Measurements from ENCODE around the gene MTX3. TPM values are rescaled to one million over a fixed set of nuclear protein-coding genes. Genes with fewer than 3 reads are reported as not detected.

The MTX3 gene
- total RNA-seq, 2 donors from 2014 or later, result 25.4 to 35.2 TPM

- Mint-ChIP-seq H3K27ac (no peak overlapping the region), H3K4me1 (no peaks in the 10 kb centered on the region), H3K36me3 (ENCODE audit: low read depth) (no peaks in the 10 kb centered on the region), H3K9me3 (no peaks in the 10 kb centered on the region), H3K27me3 (peaks cover 4% of the 10 kb centered on the region), H3K4me3 (no peak overlapping the region)
- ATAC-seq (replicated peaks), result no peak
Observed at GRCh38 chr5:79999722-80000121, 8.7 kb upstream of the MTX3 start.

- Mint-ChIP-seq H3K4me1 (no peaks in the 10 kb centered on the region), H3K9me3 (no peaks in the 10 kb centered on the region), H3K36me3 (ENCODE audit: low read depth) (peaks cover 21% of the 10 kb centered on the region), H3K27ac (no peak overlapping the region), H3K27me3 (peaks cover 4% of the 10 kb centered on the region), H3K4me3 (peak overlapping the region; percentile 82)
- ATAC-seq (replicated peaks), result no peak
Observed at GRCh38 chr5:79992891-79993657, 2.0 kb upstream of the MTX3 start.

- Mint-ChIP-seq H3K27ac (peak overlapping the region; percentile 97), H3K4me3 (peak overlapping the region; percentile 82), H3K9me3 (no peaks in the 10 kb centered on the region), H3K36me3 (ENCODE audit: low read depth) (peaks cover 50% of the 10 kb centered on the region), H3K27me3 (peaks cover 1% of the 10 kb centered on the region), H3K4me1 (no peaks in the 10 kb centered on the region)
- ATAC-seq (replicated peaks), result peak; percentile 84
Observed at GRCh38 chr5:79990205-79990597, 861 bp downstream of the MTX3 start.

- Mint-ChIP-seq H3K4me3 (peak overlapping the region; percentile 54), H3K36me3 (ENCODE audit: low read depth) (peaks cover 89% of the 10 kb centered on the region), H3K27ac (peak overlapping the region; percentile 53), H3K9me3 (no peaks in the 10 kb centered on the region), H3K27me3 (no peaks in the 10 kb centered on the region), H3K4me1 (peaks cover 24% of the 10 kb centered on the region)
- no peak for ATAC-seq (replicated peaks)
Observed at GRCh38 chr5:79986260-79986659, 4.8 kb downstream of the MTX3 start.

GRCh38 chr5:79985288-79985687 is 5.8 kb downstream of the MTX3 start:
- H3K27ac Mint-ChIP-seq, result peak overlapping the region; percentile 92
- H3K4me3 Mint-ChIP-seq, result peak overlapping the region; percentile 23
- no peak for ATAC-seq (replicated peaks)
- H3K4me1 Mint-ChIP-seq, result peaks cover 24% of the 10 kb centered on the region
- H3K27me3 Mint-ChIP-seq, result no peaks in the 10 kb centered on the region
- H3K36me3 Mint-ChIP-seq (ENCODE audit: low read depth), result peaks cover 96% of the 10 kb centered on the region
- no peaks in the 10 kb centered on the region for H3K9me3 Mint-ChIP-seq

- peak; percentile 47 for ATAC-seq (replicated peaks)
- Mint-ChIP-seq H3K27ac (peak overlapping the region; percentile 92), H3K9me3 (no peaks in the 10 kb centered on the region), H3K4me1 (peaks cover 24% of the 10 kb centered on the region), H3K4me3 (peak overlapping the region; percentile 69), H3K36me3 (ENCODE audit: low read depth) (peaks cover 96% of the 10 kb centered on the region), H3K27me3 (no peaks in the 10 kb centered on the region)
Observed at GRCh38 chr5:79984363-79984762, 6.7 kb downstream of the MTX3 start.

GRCh38 chr5:79983618-79984017 is 7.4 kb downstream of the MTX3 start:
- H3K27me3 Mint-ChIP-seq, result no peaks in the 10 kb centered on the region
- H3K4me3 Mint-ChIP-seq, result peak overlapping the region; percentile 69
- H3K4me1 Mint-ChIP-seq, result peaks cover 24% of the 10 kb centered on the region
- H3K27ac Mint-ChIP-seq, result peak overlapping the region; percentile 92
- no peaks in the 10 kb centered on the region for H3K9me3 Mint-ChIP-seq
- peaks cover 98% of the 10 kb centered on the region for H3K36me3 Mint-ChIP-seq (ENCODE audit: low read depth)
- ATAC-seq (replicated peaks), result peak; percentile 85

- peak; percentile 19 for ATAC-seq (replicated peaks)
- Mint-ChIP-seq H3K9me3 (no peaks in the 10 kb centered on the region), H3K4me3 (peak overlapping the region; percentile 57), H3K36me3 (ENCODE audit: low read depth) (peaks cover 98% of the 10 kb centered on the region), H3K27me3 (no peaks in the 10 kb centered on the region), H3K27ac (peak overlapping the region; percentile 81), H3K4me1 (peaks cover 24% of the 10 kb centered on the region)
Observed at GRCh38 chr5:79982136-79982535, 8.9 kb downstream of the MTX3 start.

GRCh38 chr5:79976759-79977515 is 14.1 kb downstream of the MTX3 start:
- H3K27ac Mint-ChIP-seq, result no peak overlapping the region
- H3K4me3 Mint-ChIP-seq, result no peak overlapping the region
- H3K9me3 Mint-ChIP-seq, result no peaks in the 10 kb centered on the region
- no peaks in the 10 kb centered on the region for H3K27me3 Mint-ChIP-seq
- peaks cover 70% of the 10 kb centered on the region for H3K36me3 Mint-ChIP-seq (ENCODE audit: low read depth)
- H3K4me1 Mint-ChIP-seq, result peaks cover 3% of the 10 kb centered on the region
- no peak for ATAC-seq (replicated peaks)

- Mint-ChIP-seq H3K36me3 (ENCODE audit: low read depth) (peaks cover 54% of the 10 kb centered on the region), H3K9me3 (no peaks in the 10 kb centered on the region), H3K27me3 (peaks cover 3% of the 10 kb centered on the region), H3K27ac (no peak overlapping the region), H3K4me1 (no peaks in the 10 kb centered on the region), H3K4me3 (no peak overlapping the region)
- no peak for ATAC-seq (replicated peaks)
Observed at GRCh38 chr5:79975422-79975821, 15.6 kb downstream of the MTX3 start.

- Mint-ChIP-seq H3K4me3 (no peak overlapping the region), H3K27me3 (peaks cover 3% of the 10 kb centered on the region), H3K27ac (no peak overlapping the region), H3K4me1 (no peaks in the 10 kb centered on the region), H3K9me3 (no peaks in the 10 kb centered on the region), H3K36me3 (ENCODE audit: low read depth) (peaks cover 49% of the 10 kb centered on the region)
- no peak for ATAC-seq (replicated peaks)
Observed at GRCh38 chr5:79974886-79975285, 16.2 kb downstream of the MTX3 start.

- no peak overlapping the region for H3K4me3 Mint-ChIP-seq
Observed at GRCh38 chr5:79973996-79974395, 17.1 kb downstream of the MTX3 start.

GRCh38 chr5:79973511-79973910 is 17.6 kb downstream of the MTX3 start:
- Mint-ChIP-seq H3K27ac (no peak overlapping the region), H3K4me3 (no peak overlapping the region), H3K4me1 (no peaks in the 10 kb centered on the region), H3K27me3 (peaks cover 3% of the 10 kb centered on the region), H3K36me3 (ENCODE audit: low read depth) (peaks cover 37% of the 10 kb centered on the region), H3K9me3 (no peaks in the 10 kb centered on the region)
- ATAC-seq (replicated peaks), result no peak

More at GRCh38 chr5:79973996-79974395, 17.1 kb downstream of the MTX3 start:
- no peak for ATAC-seq (replicated peaks)
- Mint-ChIP-seq H3K36me3 (ENCODE audit: low read depth) (peaks cover 42% of the 10 kb centered on the region), H3K4me1 (no peaks in the 10 kb centered on the region), H3K27me3 (peaks cover 3% of the 10 kb centered on the region), H3K27ac (no peak overlapping the region), H3K9me3 (no peaks in the 10 kb centered on the region)

GRCh38 chr5:79971156-79971555 is 19.9 kb downstream of the MTX3 start:
- no peak for ATAC-seq (replicated peaks)
- peaks cover 14% of the 10 kb centered on the region for H3K36me3 Mint-ChIP-seq (ENCODE audit: low read depth)
- H3K27ac Mint-ChIP-seq, result no peak overlapping the region

GRCh38 chr5:79966448-79966847 is 24.6 kb downstream of the MTX3 start:
- Mint-ChIP-seq H3K36me3 (ENCODE audit: low read depth) (no peaks in the 10 kb centered on the region), H3K9me3 (no peaks in the 10 kb centered on the region), H3K27me3 (peaks cover 3% of the 10 kb centered on the region), H3K4me1 (peaks cover 13% of the 10 kb centered on the region), H3K4me3 (no peak overlapping the region), H3K27ac (no peak overlapping the region)
- no peak for ATAC-seq (replicated peaks)

More at GRCh38 chr5:79971156-79971555, 19.9 kb downstream of the MTX3 start:
- no peaks in the 10 kb centered on the region for H3K4me1 Mint-ChIP-seq
- peaks cover 3% of the 10 kb centered on the region for H3K27me3 Mint-ChIP-seq
- H3K9me3 Mint-ChIP-seq, result no peaks in the 10 kb centered on the region
- no peak overlapping the region for H3K4me3 Mint-ChIP-seq
